Fibroblast of villous mesenchyme (primary cell): Measurements from ENCODE around the gene IGF2. TPM values are rescaled to one million over a fixed set of nuclear protein-coding genes. Genes with fewer than 3 reads are reported as not detected.
A peak's percentile ranks its signal among the peaks of the same experiment; 100 is the strongest.

Source experiments
- DNase-seq: peaks from one replicate; pipeline ENCODE4 v3.0.0-alpha.2; 2010; ENCODE audit warnings: low read depth
- H3K4me3 ChIP-seq: 2 replicates; pipeline ENCODE4 v1.5.1; 2011; ENCODE audit warnings: low read depth, mild to moderate bottlenecking, low read length
- CTCF ChIP-seq: IDR thresholded peaks from 2 replicates; pipeline ENCODE4 v1.5.1; 2012; ENCODE audit warnings: low read depth, mild to moderate bottlenecking, low read length; ENCODE audit not compliant: insufficient read depth
- total RNA-seq: library from RNA; depleted of rRNA; stranded (reverse); fragments of >200 nt; gene quantifications from 2 replicates; pipeline ENCODE4 v1.2.3, GENCODE V29; 2012

Gene IGF2
- total RNA-seq, 1 donor = 26.8 TPM

- no peak for DNase-seq
- no peak overlapping the region for H3K4me3 ChIP-seq
- no peak for TF ChIP-seq CTCF
These were observed 37.3 kb upstream of the IGF2 start for GRCh38 chr11:2176389-2176900.

GRCh38 chr11:2175659-2176058 is 36.5 kb upstream of the IGF2 start:
- no peak for DNase-seq
- H3K4me3 ChIP-seq = no peak overlapping the region
- TF ChIP-seq CTCF = no peak

GRCh38 chr11:2174361-2174760 is 35.2 kb upstream of the IGF2 start:
- no peak for TF ChIP-seq CTCF
- no peak overlapping the region for H3K4me3 ChIP-seq
- no peak for DNase-seq

- DNase-seq = no peak
- H3K4me3 ChIP-seq = no peak overlapping the region
- no peak for TF ChIP-seq CTCF
These were observed 34.6 kb upstream of the IGF2 start for GRCh38 chr11:2173761-2174160.

GRCh38 chr11:2173150-2173693 is 34.0 kb upstream of the IGF2 start:
- DNase-seq = no peak
- peak; percentile 58 for TF ChIP-seq CTCF
- no peak overlapping the region for H3K4me3 ChIP-seq

GRCh38 chr11:2172676-2173075 is 33.5 kb upstream of the IGF2 start:
- TF ChIP-seq CTCF = no peak

GRCh38 chr11:2171591-2172003 is 32.4 kb upstream of the IGF2 start, which contains the start of gene TH:
TSS of gene TH (minus strand) at chr11:2171815. CDS start at chr11:2171786, 29 bp downstream.
- no peak for TF ChIP-seq CTCF
- DNase-seq = no peak

More at GRCh38 chr11:2172676-2173075, 33.5 kb upstream of the IGF2 start:
- DNase-seq = no peak
- no peak overlapping the region for H3K4me3 ChIP-seq

More at GRCh38 chr11:2171591-2172003, 32.4 kb upstream of the IGF2 start, which contains the start of gene TH:
- H3K4me3 ChIP-seq = no peak within 1 kb of the TSS
